ENCODE results near the gene RNF125.
A peak's percentile ranks its signal among the peaks of the same experiment; 100 is the strongest.
"Not testable (repeated sequence)": the region's sequence is repeated elsewhere in the genome, so short reads cannot be mapped to it uniquely, and the experiment has no call there.

RNF125 gene

DNA sequence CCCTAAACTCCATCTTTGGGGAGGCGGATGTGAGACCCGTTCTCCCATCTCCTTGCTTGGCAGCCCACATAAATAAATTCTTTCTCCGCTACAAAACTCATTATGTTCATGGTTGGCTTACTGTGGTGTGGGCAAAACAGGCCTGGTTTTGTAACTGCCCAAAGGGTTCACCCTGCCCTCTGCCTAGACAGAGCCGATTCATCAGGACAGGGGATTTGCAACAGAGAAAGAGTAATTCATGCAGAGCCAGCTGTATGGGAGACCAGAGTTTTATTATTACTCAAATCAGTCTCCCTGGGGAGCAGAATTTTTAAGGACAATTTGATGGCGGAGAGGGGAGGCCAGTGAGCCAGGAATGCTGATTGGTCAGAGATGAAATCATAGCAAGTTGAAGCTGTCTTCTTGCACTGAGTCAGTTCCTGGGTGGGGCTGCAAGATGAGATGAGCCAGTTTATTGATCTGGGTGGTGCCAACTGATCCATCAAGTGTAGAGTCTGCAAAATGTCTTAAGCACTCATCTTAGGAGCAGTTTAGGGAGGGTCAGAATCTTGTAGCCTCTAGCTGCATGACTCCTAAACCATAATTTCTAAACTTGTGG lies 8.4 kb upstream of the RNF125 start:
- TF ChIP-seq, protein P1, sequence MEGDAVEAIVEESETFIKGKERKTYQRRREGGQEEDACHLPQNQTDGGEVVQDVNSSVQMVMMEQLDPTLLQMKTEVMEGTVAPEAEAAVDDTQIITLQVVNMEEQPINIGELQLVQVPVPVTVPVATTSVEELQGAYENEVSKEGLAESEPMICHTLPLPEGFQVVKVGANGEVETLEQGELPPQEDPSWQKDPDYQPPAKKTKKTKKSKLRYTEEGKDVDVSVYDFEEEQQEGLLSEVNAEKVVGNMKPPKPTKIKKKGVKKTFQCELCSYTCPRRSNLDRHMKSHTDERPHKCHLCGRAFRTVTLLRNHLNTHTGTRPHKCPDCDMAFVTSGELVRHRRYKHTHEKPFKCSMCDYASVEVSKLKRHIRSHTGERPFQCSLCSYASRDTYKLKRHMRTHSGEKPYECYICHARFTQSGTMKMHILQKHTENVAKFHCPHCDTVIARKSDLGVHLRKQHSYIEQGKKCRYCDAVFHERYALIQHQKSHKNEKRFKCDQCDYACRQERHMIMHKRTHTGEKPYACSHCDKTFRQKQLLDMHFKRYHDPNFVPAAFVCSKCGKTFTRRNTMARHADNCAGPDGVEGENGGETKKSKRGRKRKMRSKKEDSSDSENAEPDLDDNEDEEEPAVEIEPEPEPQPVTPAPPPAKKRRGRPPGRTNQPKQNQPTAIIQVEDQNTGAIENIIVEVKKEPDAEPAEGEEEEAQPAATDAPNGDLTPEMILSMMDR (IDR thresholded peaks at IDR 0.05; ENCODE audit: insufficient read depth, low read depth, low read length, missing control alignments) = no peak
- DNase-seq (ENCODE audit: low read depth) = no peak

DNA sequence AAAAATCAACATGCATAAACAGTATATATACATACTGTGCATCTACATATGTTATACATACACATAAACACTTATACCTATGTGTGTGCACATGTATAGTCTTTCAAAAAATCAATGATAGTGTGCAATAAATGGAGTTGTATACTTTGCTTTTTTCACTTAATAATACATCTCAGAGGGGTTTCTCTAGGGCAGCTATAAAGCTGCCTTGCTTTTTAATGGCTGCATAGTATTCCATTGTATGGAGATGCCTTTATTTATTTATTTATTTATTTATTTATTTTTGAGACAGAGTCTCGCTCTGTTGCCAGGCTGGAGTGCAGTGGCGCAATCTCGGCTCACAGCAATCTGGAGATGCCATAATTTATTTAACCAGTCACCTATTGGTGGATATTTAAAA lies 7.4 kb upstream of the RNF125 start:
- H3K4me3 ChIP-seq (ENCODE audit: low read depth, low read length) = no peak overlapping the region
- TF ChIP-seq, protein P1 (IDR thresholded peaks at IDR 0.05; ENCODE audit: insufficient read depth, low read depth, low read length, missing control alignments) = no peak
- DNase-seq (ENCODE audit: low read depth) = no peak

More for the DNA sequence above, 8.4 kb upstream of the RNF125 start:
- H3K4me3 ChIP-seq (ENCODE audit: low read depth, low read length) = no peak overlapping the region

DNA sequence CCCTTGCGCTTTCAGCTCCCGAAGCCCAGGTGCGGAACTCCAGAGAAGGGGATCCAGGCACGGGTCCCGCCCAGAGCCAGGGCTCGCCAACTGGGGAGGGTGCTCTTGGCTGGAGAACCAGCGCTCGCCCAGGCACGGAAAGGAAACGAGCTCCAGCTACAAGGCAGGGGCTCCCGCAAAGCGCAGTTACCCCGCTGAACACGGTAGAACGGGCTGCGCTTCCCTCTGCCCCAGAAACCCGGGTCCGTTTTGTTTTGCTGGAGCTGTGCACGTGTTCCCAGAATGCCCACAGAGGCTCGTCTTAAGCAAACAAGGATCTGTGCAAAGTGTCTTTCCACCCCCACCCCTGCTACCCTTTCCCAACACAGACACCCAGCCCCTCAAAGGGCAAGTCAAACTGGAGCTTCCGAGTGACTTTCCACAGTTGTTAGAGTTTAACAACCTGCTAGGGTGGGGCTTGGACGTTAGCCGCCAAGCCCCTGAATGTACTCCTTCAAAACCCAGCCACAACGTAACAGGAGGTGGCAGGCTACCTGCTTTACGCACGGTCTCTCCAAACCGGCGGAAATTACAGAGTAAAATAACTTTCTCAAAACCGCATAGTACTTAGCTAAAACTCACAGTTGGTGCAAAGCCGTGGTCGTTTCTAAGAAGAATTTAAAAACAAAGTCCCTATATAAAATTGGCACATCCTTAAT lies 775 bp downstream of the RNF125 start:
- DNase-seq (ENCODE audit: low read depth) = peak; percentile 67
- TF ChIP-seq, protein P1 (IDR thresholded peaks at IDR 0.05; ENCODE audit: insufficient read depth, low read depth, low read length, missing control alignments) = no peak
- peak overlapping the region; percentile 89 for H3K4me3 ChIP-seq (ENCODE audit: low read depth, low read length)

DNA sequence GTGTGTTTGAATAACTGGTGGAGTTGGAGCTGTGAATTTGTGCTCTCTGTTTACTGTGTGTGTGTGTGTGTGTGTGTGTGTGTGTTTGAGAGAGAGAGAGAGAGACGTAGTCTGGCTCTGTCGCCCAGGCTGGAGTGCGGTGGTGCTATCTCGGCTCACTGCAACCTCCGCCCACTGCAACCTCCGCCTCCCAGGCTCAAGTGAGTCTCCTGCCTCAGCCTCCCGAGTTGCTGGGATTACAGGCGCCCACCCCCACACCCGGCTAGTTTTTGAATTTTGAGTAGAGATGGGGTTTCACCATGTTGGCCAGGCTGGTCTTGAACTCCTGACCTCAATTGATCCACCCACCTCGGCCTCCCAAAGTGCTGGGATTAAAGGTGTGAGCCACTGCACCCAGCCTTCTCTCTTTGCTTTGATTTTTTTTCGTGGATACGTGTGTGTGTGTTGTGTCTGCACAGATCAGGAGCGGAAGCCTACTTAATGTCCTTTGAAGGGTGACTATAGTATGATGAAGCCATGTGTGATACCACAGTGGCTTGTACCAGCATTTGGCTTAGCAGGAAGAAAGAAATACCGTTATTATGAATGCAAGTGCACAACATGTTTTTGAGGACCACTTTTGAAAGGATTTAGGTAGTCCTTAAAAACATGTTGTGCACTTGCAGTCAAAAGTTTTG lies 1.5 kb downstream of the RNF125 start:
- peak overlapping the region; percentile 89 for H3K4me3 ChIP-seq (ENCODE audit: low read depth, low read length)
- not testable (repeated sequence) for DNase-seq (ENCODE audit: low read depth)

DNA sequence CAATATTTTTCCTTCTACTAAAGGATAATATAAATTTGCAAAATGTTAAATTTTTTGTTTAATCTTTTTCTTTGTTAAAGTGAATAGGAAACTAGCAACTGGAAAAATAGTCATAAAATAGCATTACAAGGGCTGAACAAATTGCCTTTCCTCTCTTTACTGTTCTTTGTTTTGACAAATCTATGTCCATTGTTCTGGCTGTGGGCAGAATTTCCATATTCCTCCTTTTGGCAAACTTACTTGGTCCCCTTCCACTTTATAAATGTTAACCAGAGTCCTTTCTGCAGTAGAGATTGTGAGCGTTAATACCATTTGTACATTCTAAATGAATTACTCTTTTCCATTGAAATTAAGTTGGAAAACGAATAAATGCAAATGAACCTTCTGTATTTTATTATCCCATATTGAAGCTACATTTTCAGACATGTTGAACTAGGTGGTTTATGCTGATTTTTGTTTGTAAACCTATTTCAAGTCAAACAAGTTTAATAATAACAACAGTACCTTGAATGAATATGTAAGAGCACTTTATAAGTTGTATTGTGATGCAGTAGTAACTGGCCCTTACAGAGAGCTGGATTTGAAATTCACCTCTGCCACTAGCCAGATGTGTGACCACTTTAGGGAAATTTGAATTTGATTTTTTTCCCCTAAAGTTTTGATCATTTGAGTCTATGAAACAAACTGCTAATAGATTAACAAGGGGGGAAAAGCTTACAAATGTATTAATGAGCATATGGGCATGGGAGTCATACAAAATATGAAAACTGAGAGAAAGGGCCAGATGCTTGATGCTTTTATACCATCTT lies 3.3 kb downstream of the RNF125 start:
- H3K4me3 ChIP-seq (ENCODE audit: low read depth, low read length) = no peak overlapping the region
- DNase-seq (ENCODE audit: low read depth) = no peak
- TF ChIP-seq, protein P1 (IDR thresholded peaks at IDR 0.05; ENCODE audit: insufficient read depth, low read depth, low read length, missing control alignments) = no peak

DNA sequence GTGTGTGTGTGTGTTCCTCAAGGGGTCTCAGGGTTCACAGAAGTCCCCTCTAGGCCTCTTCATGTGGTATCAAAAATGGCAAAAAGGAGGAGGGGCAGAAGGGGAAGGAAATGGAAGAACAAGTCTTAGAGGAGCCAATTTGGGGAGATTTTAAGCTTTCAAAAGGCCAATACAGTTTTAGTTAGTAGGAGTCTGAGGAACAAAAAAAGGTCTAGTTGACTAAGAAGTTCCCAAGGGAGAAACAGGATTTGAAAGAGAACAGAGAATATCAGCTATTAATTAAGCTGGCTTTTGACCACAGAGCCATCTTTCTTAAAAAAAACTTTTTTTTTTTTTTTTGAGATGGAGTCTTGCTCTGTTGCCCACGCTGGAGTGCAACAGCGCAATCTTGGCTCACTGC lies 7.1 kb downstream of the RNF125 start:
- no peak for DNase-seq (ENCODE audit: low read depth)
- TF ChIP-seq, protein P1 (IDR thresholded peaks at IDR 0.05; ENCODE audit: insufficient read depth, low read depth, low read length, missing control alignments) = no peak

More for the DNA sequence above, 7.1 kb downstream of the RNF125 start:
- no peak overlapping the region for H3K4me3 ChIP-seq (ENCODE audit: low read depth, low read length)
